H54 (cell line): ENCODE results near the gene CELF5.

Experiments used
- DNase-seq: peaks from one replicate; pipeline ENCODE4 v3.0.0; 2011; ENCODE audit warnings: low spot score, mixed read lengths; ENCODE audit not compliant: insufficient read length
- FAIRE-seq: peaks from 3 replicates; lab custom pipeline; 2011; peaks lifted over from hg19 to GRCh38; lab: Jason Lieb, UNC
- POLR2A ChIP-seq: IDR thresholded peaks from 2 replicates; pipeline ENCODE4 v1.6.1; 2011; ENCODE audit warnings: low read depth, mild to moderate bottlenecking, low read length

Gene CELF5

GRCh38 chr19:3272401-3272931 is 48.0 kb downstream of the CELF5 start:
- DNase-seq (no peak), FAIRE-seq (no peak)
- no peak for TF ChIP-seq POLR2A

- no peak for DNase-seq
- TF ChIP-seq POLR2A: no peak
- no peak for FAIRE-seq
Measured at GRCh38 chr19:3272952-3273351, 48.5 kb downstream of the CELF5 start.

- no peak for FAIRE-seq
- TF ChIP-seq POLR2A: no peak
Measured at GRCh38 chr19:3274245-3274941, 49.9 kb downstream of the CELF5 start.

GRCh38 chr19:3274942-3275582 is 50.6 kb downstream of the CELF5 start:
- DNase-seq (peak; percentile 76), FAIRE-seq (no peak)
- TF ChIP-seq POLR2A: no peak

More at GRCh38 chr19:3274245-3274941, 49.9 kb downstream of the CELF5 start:
- no peak for DNase-seq

- peak; percentile 54 for TF ChIP-seq POLR2A
- DNase-seq: peak; percentile 90
- FAIRE-seq: no peak
Measured at GRCh38 chr19:3275583-3276340, 51.3 kb downstream of the CELF5 start.

- peak; percentile 83 for DNase-seq
- no peak for FAIRE-seq
- TF ChIP-seq POLR2A: no peak
Measured at GRCh38 chr19:3276341-3276799, 51.9 kb downstream of the CELF5 start.

- TF ChIP-seq POLR2A: no peak
Measured at GRCh38 chr19:3277649-3278048, 53.2 kb downstream of the CELF5 start.

GRCh38 chr19:3278294-3278693 is 53.8 kb downstream of the CELF5 start:
- DNase-seq (no peak), FAIRE-seq (no peak)
- TF ChIP-seq POLR2A: no peak

More at GRCh38 chr19:3277649-3278048, 53.2 kb downstream of the CELF5 start:
- FAIRE-seq (no peak), DNase-seq (no peak)

GRCh38 chr19:3278749-3279148 is 54.3 kb downstream of the CELF5 start:
- DNase-seq: no peak
- FAIRE-seq: no peak
- TF ChIP-seq POLR2A: no peak

- FAIRE-seq (no peak), DNase-seq (no peak)
- TF ChIP-seq POLR2A: no peak
Measured at GRCh38 chr19:3279306-3279705, 54.8 kb downstream of the CELF5 start.

- no peak for TF ChIP-seq POLR2A
- no peak for DNase-seq
- FAIRE-seq: no peak
Measured at GRCh38 chr19:3281026-3281425, 56.6 kb downstream of the CELF5 start.

- no peak for DNase-seq
- FAIRE-seq: no peak
Measured at GRCh38 chr19:3282155-3282554, 57.7 kb downstream of the CELF5 start.

GRCh38 chr19:3282564-3282963 is 58.1 kb downstream of the CELF5 start:
- no peak for DNase-seq
- TF ChIP-seq POLR2A: no peak
- FAIRE-seq: no peak

More at GRCh38 chr19:3282155-3282554, 57.7 kb downstream of the CELF5 start:
- TF ChIP-seq POLR2A: no peak

GRCh38 chr19:3283246-3283751 is 58.8 kb downstream of the CELF5 start:
- TF ChIP-seq POLR2A: no peak
- no peak for DNase-seq
- no peak for FAIRE-seq
